ENCODE results near the gene FAM83D.
A peak's percentile ranks its signal among the peaks of the same experiment; 100 is the strongest.

Gene FAM83D

GRCh38 chr20:38962044-38962927 is 36.1 kb downstream of the FAM83D start, which contains the start of gene DHX35:
Gene DHX35 (plus strand): TSS chr20:38962344. CDS start chr20:38962368, 24 bp downstream.
- H2AK5ac ChIP-seq (ENCODE audit: low read depth, low read length), result peak within 1 kb of the TSS; percentile 70
- peaks cover 0 to 16% of the 10 kb centered on the region in 2 donors for H3K36me3 ChIP-seq (replicated peaks in 1 of 2; ENCODE audit: control insufficient read depth in 2 of 2, insufficient read depth in 2 of 2, low read length in 2 of 2)
- peak within 1 kb of the TSS; percentile 76 for H3K27ac ChIP-seq (replicated peaks; ENCODE audit: low read length)
- peak within 1 kb of the TSS; percentile 72 for H2BK5ac ChIP-seq (ENCODE audit: low read length)
- no peak within 1 kb of the TSS for H2BK12ac ChIP-seq (ENCODE audit: low read length)
- H3K4me1 ChIP-seq (ENCODE audit: control insufficient read depth in 2 of 2, insufficient read depth in 1 of 2, low read depth in 1 of 2, low read length in 2 of 2), result peaks cover 3 to 6% of the 10 kb centered on the region in 2 donors
- H4K91ac ChIP-seq (ENCODE audit: low read depth, low read length, poor library complexity), result peak within 1 kb of the TSS; percentile 79
- peak within 1 kb of the TSS; percentile 64 for H2BK15ac ChIP-seq (ENCODE audit: low read length)
- no peaks in the 10 kb centered on the region for H3K27me3 ChIP-seq (ENCODE audit: control insufficient read depth in 3 of 3, insufficient read depth in 3 of 3, low read depth in 1 of 3, low read length in 3 of 3)
- no peak within 1 kb of the TSS for H4K8ac ChIP-seq (ENCODE audit: low read depth, low read length)
- peak within 1 kb of the TSS; percentile 93 for H2AFZ ChIP-seq (ENCODE audit: low read length)
- no CpG with 5 or more reads among the region's 70 CpGs for WGBS, 2 donors (ENCODE audit: extremely low coverage in 2 of 2, insufficient read length in 2 of 2, insufficient replicate concordance in 1 of 2)
- peak within 1 kb of the TSS; percentile 3 for H3K23ac ChIP-seq (ENCODE audit: low read depth, low read length, poor library complexity)
- no peak within 1 kb of the TSS for H3K14ac ChIP-seq (ENCODE audit: low read length)
- peaks cover 3% of the 10 kb centered on the region for H3K79me1 ChIP-seq (ENCODE audit: low read depth, low read length)
- H3K4me3 ChIP-seq (ENCODE audit: low read length in 2 of 2), result peak within 1 kb of the TSS; percentile 77 to 92
- peak within 1 kb of the TSS; percentile 95 for H3K9ac ChIP-seq (ENCODE audit: low read depth, low read length, poor library complexity)
- H3K4ac ChIP-seq (ENCODE audit: low read length), result peak within 1 kb of the TSS; percentile 24
- peak; percentile 96 for DNase-seq (ENCODE audit: low spot score)
- H2BK120ac ChIP-seq (ENCODE audit: low read depth, low read length), result no peak within 1 kb of the TSS
- no peaks in the 10 kb centered on the region for H3K9me3 ChIP-seq (replicated peaks in 1 of 2; ENCODE audit: control insufficient read depth in 2 of 2, insufficient read depth in 1 of 2, low read depth in 1 of 2, low read length in 2 of 2)
- H3K4me2 ChIP-seq (ENCODE audit: insufficient read depth, low read length, poor library complexity, severe bottlenecking), result peak within 1 kb of the TSS; percentile 91
- H3K18ac ChIP-seq (ENCODE audit: low read length), result peak within 1 kb of the TSS; percentile 96

- H2BK120ac ChIP-seq (ENCODE audit: low read depth, low read length), result no peak overlapping the region
- H3K18ac ChIP-seq (ENCODE audit: low read length), result no peak overlapping the region
- no CpG with 5 or more reads among the region's 5 CpGs for WGBS, 2 donors (ENCODE audit: extremely low coverage in 2 of 2, insufficient read length in 2 of 2, insufficient replicate concordance in 1 of 2)
- no peak overlapping the region for H2BK15ac ChIP-seq (ENCODE audit: low read length)
- no peak overlapping the region for H3K14ac ChIP-seq (ENCODE audit: low read length)
- no peak overlapping the region for H2BK5ac ChIP-seq (ENCODE audit: low read length)
- H3K9me3 ChIP-seq (replicated peaks in 1 of 2; ENCODE audit: control insufficient read depth in 2 of 2, insufficient read depth in 1 of 2, low read depth in 1 of 2, low read length in 2 of 2), result no peaks in the 10 kb centered on the region
- no peak for DNase-seq (ENCODE audit: low spot score)
- peaks cover 3 to 6% of the 10 kb centered on the region in 2 donors for H3K4me1 ChIP-seq (ENCODE audit: control insufficient read depth in 2 of 2, insufficient read depth in 1 of 2, low read depth in 1 of 2, low read length in 2 of 2)
- no peak overlapping the region for H2BK12ac ChIP-seq (ENCODE audit: low read length)
- peaks cover 0 to 21% of the 10 kb centered on the region in 2 donors for H3K36me3 ChIP-seq (replicated peaks in 1 of 2; ENCODE audit: control insufficient read depth in 2 of 2, insufficient read depth in 2 of 2, low read length in 2 of 2)
- no peak overlapping the region for H4K8ac ChIP-seq (ENCODE audit: low read depth, low read length)
- H2AK5ac ChIP-seq (ENCODE audit: low read depth, low read length), result no peak overlapping the region
- H3K4me2 ChIP-seq (ENCODE audit: insufficient read depth, low read length, poor library complexity, severe bottlenecking), result peak overlapping the region; percentile 66
- no peaks in the 10 kb centered on the region for H3K27me3 ChIP-seq (ENCODE audit: control insufficient read depth in 3 of 3, insufficient read depth in 3 of 3, low read depth in 1 of 3, low read length in 3 of 3)
- no peak overlapping the region for H3K4ac ChIP-seq (ENCODE audit: low read length)
- peak overlapping the region; percentile 76 for H3K27ac ChIP-seq (replicated peaks; ENCODE audit: low read length)
- H4K91ac ChIP-seq (ENCODE audit: low read depth, low read length, poor library complexity), result no peak overlapping the region
- H3K9ac ChIP-seq (ENCODE audit: low read depth, low read length, poor library complexity), result peak overlapping the region; percentile 89
- peak overlapping the region; percentile 93 for H2AFZ ChIP-seq (ENCODE audit: low read length)
- peaks cover 5% of the 10 kb centered on the region for H3K79me1 ChIP-seq (ENCODE audit: low read depth, low read length)
- peak overlapping the region; percentile 77 to 92 for H3K4me3 ChIP-seq (ENCODE audit: low read length in 2 of 2)
- H3K23ac ChIP-seq (ENCODE audit: low read depth, low read length, poor library complexity), result no peak overlapping the region
Observed at GRCh38 chr20:38962928-38963401, 36.7 kb downstream of the FAM83D start.

GRCh38 chr20:38963745-38964144 is 37.5 kb downstream of the FAM83D start:
- Histone ChIP-seq H3K36me3 (replicated peaks in 1 of 2; ENCODE audit: control insufficient read depth in 2 of 2, insufficient read depth in 2 of 2, low read length in 2 of 2) (peaks cover 2 to 24% of the 10 kb centered on the region in 2 donors), H3K27ac (replicated peaks; ENCODE audit: low read length) (no peak overlapping the region), H3K23ac (ENCODE audit: low read depth, low read length, poor library complexity) (no peak overlapping the region), H2BK12ac (ENCODE audit: low read length) (no peak overlapping the region), H2AK5ac (ENCODE audit: low read depth, low read length) (no peak overlapping the region), H3K14ac (ENCODE audit: low read length) (no peak overlapping the region), H4K8ac (ENCODE audit: low read depth, low read length) (no peak overlapping the region), H3K9ac (ENCODE audit: low read depth, low read length, poor library complexity) (no peak overlapping the region), H2AFZ (ENCODE audit: low read length) (no peak overlapping the region), H4K91ac (ENCODE audit: low read depth, low read length, poor library complexity) (no peak overlapping the region), H3K9me3 (replicated peaks in 1 of 2; ENCODE audit: control insufficient read depth in 2 of 2, insufficient read depth in 1 of 2, low read depth in 1 of 2, low read length in 2 of 2) (no peaks in the 10 kb centered on the region), H3K4ac (ENCODE audit: low read length) (no peak overlapping the region), H3K4me3 (ENCODE audit: low read length in 2 of 2) (no peak overlapping the region), H3K18ac (ENCODE audit: low read length) (no peak overlapping the region), H3K79me1 (ENCODE audit: low read depth, low read length) (peaks cover 6% of the 10 kb centered on the region), H3K4me2 (ENCODE audit: insufficient read depth, low read length, poor library complexity, severe bottlenecking) (no peak overlapping the region), H2BK120ac (ENCODE audit: low read depth, low read length) (no peak overlapping the region), H3K27me3 (ENCODE audit: control insufficient read depth in 3 of 3, insufficient read depth in 3 of 3, low read depth in 1 of 3, low read length in 3 of 3) (no peaks in the 10 kb centered on the region), H3K4me1 (ENCODE audit: control insufficient read depth in 2 of 2, insufficient read depth in 1 of 2, low read depth in 1 of 2, low read length in 2 of 2) (peaks cover 3 to 6% of the 10 kb centered on the region in 2 donors), H2BK5ac (ENCODE audit: low read length) (no peak overlapping the region), H2BK15ac (ENCODE audit: low read length) (no peak overlapping the region)
- no peak for DNase-seq (ENCODE audit: low spot score)

GRCh38 chr20:38965264-38965663 is 39.0 kb downstream of the FAM83D start:
- H3K4me2 ChIP-seq (ENCODE audit: insufficient read depth, low read length, poor library complexity, severe bottlenecking), result no peak overlapping the region
- no peak overlapping the region for H2BK5ac ChIP-seq (ENCODE audit: low read length)
- no peak overlapping the region for H2AFZ ChIP-seq (ENCODE audit: low read length)
- no peak overlapping the region for H3K18ac ChIP-seq (ENCODE audit: low read length)
- H3K27me3 ChIP-seq (ENCODE audit: control insufficient read depth in 3 of 3, insufficient read depth in 3 of 3, low read depth in 1 of 3, low read length in 3 of 3), result no peaks in the 10 kb centered on the region
- peaks cover 7 to 39% of the 10 kb centered on the region in 2 donors for H3K36me3 ChIP-seq (replicated peaks in 1 of 2; ENCODE audit: control insufficient read depth in 2 of 2, insufficient read depth in 2 of 2, low read length in 2 of 2)
- H3K4ac ChIP-seq (ENCODE audit: low read length), result no peak overlapping the region
- H3K9me3 ChIP-seq (replicated peaks in 1 of 2; ENCODE audit: control insufficient read depth in 2 of 2, insufficient read depth in 1 of 2, low read depth in 1 of 2, low read length in 2 of 2), result no peaks in the 10 kb centered on the region
- H3K4me3 ChIP-seq (ENCODE audit: low read length in 2 of 2), result no peak overlapping the region
- H4K91ac ChIP-seq (ENCODE audit: low read depth, low read length, poor library complexity), result no peak overlapping the region
- H3K14ac ChIP-seq (ENCODE audit: low read length), result no peak overlapping the region
- H3K4me1 ChIP-seq (ENCODE audit: control insufficient read depth in 2 of 2, insufficient read depth in 1 of 2, low read depth in 1 of 2, low read length in 2 of 2), result peaks cover 3 to 6% of the 10 kb centered on the region in 2 donors
- no peak overlapping the region for H4K8ac ChIP-seq (ENCODE audit: low read depth, low read length)
- H2BK15ac ChIP-seq (ENCODE audit: low read length), result no peak overlapping the region
- H2AK5ac ChIP-seq (ENCODE audit: low read depth, low read length), result no peak overlapping the region
- H3K79me1 ChIP-seq (ENCODE audit: low read depth, low read length), result peaks cover 6% of the 10 kb centered on the region
- H3K23ac ChIP-seq (ENCODE audit: low read depth, low read length, poor library complexity), result no peak overlapping the region
- no peak overlapping the region for H3K27ac ChIP-seq (replicated peaks; ENCODE audit: low read length)
- H3K9ac ChIP-seq (ENCODE audit: low read depth, low read length, poor library complexity), result no peak overlapping the region
- H2BK12ac ChIP-seq (ENCODE audit: low read length), result no peak overlapping the region
- H2BK120ac ChIP-seq (ENCODE audit: low read depth, low read length), result no peak overlapping the region
- no peak for DNase-seq (ENCODE audit: low spot score)
